OCI-LY7 (cell line): ENCODE data around the gene DTNA. TPM values are rescaled to one million over a fixed set of nuclear protein-coding genes. Genes with fewer than 3 reads are reported as not detected.

Source experiments
- BruUV-seq: library from RNA; stranded (reverse); fragments of 400-500 nt; replicated peaks from 2 replicates; lab custom pipeline; 2021; lab: Mats Ljungman, UMichigan
- CTCF ChIA-PET: fragments of 300-600 bp; sonication (Branson Sonifier 250); formaldehyde crosslinking; loops from one replicate; lab custom pipeline; 2022; ENCODE audit warnings: antibody characterized with exemption; ENCODE audit not compliant: unreplicated experiment; lab: Charles Lee
- POLR2A ChIA-PET: fragments of 300-600 bp; sonication (Branson Sonifier 250); formaldehyde crosslinking; loops from one replicate; lab custom pipeline; 2022; ENCODE audit warnings: antibody characterized with exemption; lab: Charles Lee
- DNase-seq: peaks from one replicate; pipeline ENCODE4 v3.0.0-alpha.2; 2015; ENCODE audit warnings: low spot score
- H2AFZ ChIP-seq: fragments of 200-600 bp; sonication (generic), shearing (Covaris generic); 2 replicates; pipeline ENCODE4 v1.6.1; 2014; ENCODE audit warnings: mild to moderate bottlenecking, antibody characterized with exemption, low read length, moderate library complexity
- H3K27ac ChIP-seq: fragments of 200-600 bp; sonication (generic); 2 replicates; pipeline ENCODE4 v1.5.1; 2014; ENCODE audit warnings: mixed run types, low read depth, mild to moderate bottlenecking, moderate library complexity, low read length, inconsistent platforms; ENCODE audit not compliant: poor library complexity, severe bottlenecking
- H3K36me3 ChIP-seq: fragments of 200-600 bp; sonication (generic); 2 replicates; pipeline ENCODE4 v1.6.1; 2014; ENCODE audit warnings: mild to moderate bottlenecking, antibody characterized with exemption, low read length, moderate library complexity, mixed read lengths; ENCODE audit not compliant: insufficient read depth
- H3K4me1 ChIP-seq: fragments of 200-600 bp; sonication (generic); 2 replicates; pipeline ENCODE4 v1.5.1; 2014; ENCODE audit warnings: mild to moderate bottlenecking, low read length; ENCODE audit not compliant: insufficient read depth, poor library complexity, severe bottlenecking
- H3K4me2 ChIP-seq: fragments of 200-600 bp; sonication (generic); 2 replicates; pipeline ENCODE4 v1.6.1; 2014; ENCODE audit warnings: mild to moderate bottlenecking, low read length
- H3K4me3 ChIP-seq: fragments of 200-600 bp; sonication (generic); 2 replicates; pipeline ENCODE4 v1.5.1; 2014; ENCODE audit warnings: mild to moderate bottlenecking, low read depth, low read length; ENCODE audit not compliant: poor library complexity, severe bottlenecking
- H3K79me2 ChIP-seq: fragments of 200-600 bp; sonication (generic); 2 replicates; pipeline ENCODE4 v1.6.1; 2016; ENCODE audit warnings: low read depth, mild to moderate bottlenecking, low read length, moderate library complexity, mixed read lengths; ENCODE audit not compliant: insufficient read depth
- H3K9me2 ChIP-seq: fragments of 200-600 bp; sonication (generic); 2 replicates; pipeline ENCODE4 v1.6.1; 2016; ENCODE audit warnings: mild to moderate bottlenecking, low read length, mixed read lengths; ENCODE audit not compliant: insufficient read depth
- H3K9me3 ChIP-seq: fragments of 200-600 bp; sonication (generic); 2 replicates; pipeline ENCODE4 v1.6.1; 2014; ENCODE audit warnings: mild to moderate bottlenecking, mixed run types, low read length, mixed read lengths
- H4K20me1 ChIP-seq: fragments of 200-600 bp; sonication (generic); 2 replicates; pipeline ENCODE4 v1.6.1; 2014; ENCODE audit warnings: mild to moderate bottlenecking, antibody characterized with exemption, low read length, moderate library complexity, mixed read lengths; ENCODE audit not compliant: insufficient read depth
- CTCF ChIP-seq: fragments of 200-600 bp; sonication (generic); conservative IDR thresholded peaks from 2 replicates; pipeline ENCODE4 v1.5.1; 2014; ENCODE audit warnings: mild to moderate bottlenecking, antibody characterized with exemption, low read length, moderate library complexity, mixed read lengths
- EZH2phosphoT487 ChIP-seq: fragments of 200-600 bp; sonication (generic); IDR thresholded peaks from 2 replicates; pipeline ENCODE4 v1.6.1; 2018; ENCODE audit warnings: low read depth, borderline replicate concordance, mild to moderate bottlenecking, mixed run types, antibody characterized with exemption, low read length, moderate library complexity, mixed read lengths
- intact Hi-C: fragments of 100-400 bp; cut with micrococcal nuclease; formaldehyde crosslinking; loops from one replicate; pipeline ENCODE4 v1.10.0; 2022; ENCODE audit not compliant: unreplicated experiment
- total RNA-seq, 2 experiments: library from RNA; depleted of rRNA in 1 of 2; stranded (reverse); fragments of >200 nt in 1 of 2; shearing (Covaris generic) in 1 of 2; gene quantifications; 2 replicates each; pipeline ENCODE4 v1.2.3, GENCODE V29; 2014 to 2022

Gene DTNA
- total RNA-seq, 2 experiments from 2014 or later = 0.16 TPM; not detected in 1

GRCh38 chr18:34807106-34807796 is 97.2 kb downstream of the DTNA start:
- BruUV-seq = no TSS peak
- DNase-seq = no peak
- Histone ChIP-seq H3K36me3 (no peaks in the 10 kb centered on the region), H3K4me1 (no peaks in the 10 kb centered on the region), H3K27ac (no peak overlapping the region), H2AFZ (no peak overlapping the region), H3K4me3 (no peak overlapping the region), H3K4me2 (no peak overlapping the region), H3K9me2 (no peaks in the 10 kb centered on the region), H3K79me2 (no peaks in the 10 kb centered on the region), H4K20me1 (no peaks in the 10 kb centered on the region), H3K9me3 (no peaks in the 10 kb centered on the region)
- CTCF ChIA-PET = no interaction called here
- intact Hi-C loops = no loop called here
- TF ChIP-seq CTCF (no peak), EZH2phosphoT487 (no peak)
- POLR2A ChIA-PET = no interaction called here

- POLR2A ChIA-PET = no interaction called here
- intact Hi-C loops = no loop called here
- H3K4me1 ChIP-seq = no peaks in the 10 kb centered on the region
- TF ChIP-seq CTCF (no peak), EZH2phosphoT487 (no peak)
- H4K20me1 ChIP-seq = no peaks in the 10 kb centered on the region
- H3K9me3 ChIP-seq = no peaks in the 10 kb centered on the region
- H3K27ac ChIP-seq = no peak overlapping the region
- DNase-seq = no peak
- no peaks in the 10 kb centered on the region for H3K36me3 ChIP-seq
- no peak overlapping the region for H3K4me3 ChIP-seq
- no TSS peak for BruUV-seq
- H2AFZ ChIP-seq = no peak overlapping the region
- CTCF ChIA-PET = no interaction called here
- no peak overlapping the region for H3K4me2 ChIP-seq
- H3K79me2 ChIP-seq = no peaks in the 10 kb centered on the region
- no peaks in the 10 kb centered on the region for H3K9me2 ChIP-seq
Measured at GRCh38 chr18:34808389-34808788, 98.3 kb downstream of the DTNA start.

- DNase-seq = no peak
- Histone ChIP-seq H3K9me2 (no peaks in the 10 kb centered on the region), H4K20me1 (no peaks in the 10 kb centered on the region), H3K4me1 (no peaks in the 10 kb centered on the region), H3K27ac (no peak overlapping the region), H3K4me2 (no peak overlapping the region), H3K36me3 (no peaks in the 10 kb centered on the region), H3K9me3 (no peaks in the 10 kb centered on the region), H3K4me3 (no peak overlapping the region), H3K79me2 (no peaks in the 10 kb centered on the region), H2AFZ (no peak overlapping the region)
- CTCF ChIA-PET = no interaction called here
- POLR2A ChIA-PET = interaction anchor here (0.8 kb wide), 1 partner anchor 11 kb away, joined by 3 read pairs; no protein-coding TSS in a partner anchor
- TF ChIP-seq CTCF = peak; percentile 43; the same call in 1 of the 2 replicates
- no peak for TF ChIP-seq EZH2phosphoT487
- no TSS peak for BruUV-seq
- intact Hi-C loops = no loop called here
Measured at GRCh38 chr18:34809451-34810072, 99.5 kb downstream of the DTNA start.
